Adrenal gland (tissue), 12 donors: Measurements from ENCODE around the gene ABCB7. TPM values are rescaled to one million over a fixed set of nuclear protein-coding genes. Genes with fewer than 3 reads are reported as not detected.
"Not testable (repeated sequence)": the region's sequence is repeated elsewhere in the genome, so short reads cannot be mapped to it uniquely, and the experiment has no call there.

Experiments used
- DNase-seq, 7 donors: peaks; one replicate each; pipeline ENCODE4 v3.0.0-alpha.2; 2019 to 2020
- H3K27ac ChIP-seq, 5 donors: fragments of 200-600 bp; sonication (generic) in 4 of 5; 1 replicate in 3 of 5; 2 replicates in 2 of 5; pipeline versions ENCODE4 v1.5.1 to v1.8.0; 2016 to 2020; ENCODE audit warnings: mild to moderate bottlenecking in 1 of 5
- H3K27me3 ChIP-seq: fragments of 200-600 bp; 2 replicates; pipeline ENCODE4 v1.8.0; 2021
- H3K36me3 ChIP-seq, 2 donors: fragments of 200-600 bp; replicated peaks in 1 of 2; 1 replicate in 1 of 2; 2 replicates in 1 of 2; pipeline versions ENCODE4 v1.5.1 to v1.8.0; 2018 to 2022
- H3K4me1 ChIP-seq, 2 donors: fragments of 200-600 bp; replicated peaks in 1 of 2; 1 replicate in 1 of 2; 2 replicates in 1 of 2; pipeline versions ENCODE4 v1.5.1 to v1.8.0; 2018 to 2021
- H3K4me3 ChIP-seq, 4 donors: fragments of 200-600 bp; sonication (generic) in 3 of 4; one replicate each; pipeline ENCODE4 v1.5.1; 2016 to 2018
- H3K9me3 ChIP-seq, 3 donors: fragments of 200-600 bp; sonication (generic) in 1 of 3; replicated peaks in 1 of 3; 1 replicate in 2 of 3; 2 replicates in 1 of 3; pipeline versions ENCODE4 v1.5.1 to v1.8.0; 2016 to 2021
- POLR2A ChIP-seq, 2 donors: fragments of 450-650 bp; IDR thresholded peaks; one replicate each; pipeline ENCODE4 v1.6.1; 2017; ENCODE audit warnings: antibody characterized with exemption in 2 of 2, mild to moderate bottlenecking in 2 of 2, moderate library complexity in 1 of 2
- WGBS, 4 donors: extraction: QIAGEN DNeasy Blood & Tissue Kit in 2 of 4; methylation state at CpG; one replicate each; pipeline versions ENCODE4 v1.1.5 to v1.1.7; 2013 to 2017; 5-methylcytosine and 5-hydroxymethylcytosine counted together
- intact Hi-C, 2 donors: fragments of 100-400 bp; cut with DNase I; formaldehyde crosslinking; loops; one replicate each; pipeline versions ENCODE4 v1.14.1 to v1.15.0; 2022 to 2023
- polyA plus RNA-seq, 3 donors: library from polyadenylated mRNA; stranded (reverse); fragments of 200-250 nt in 2 of 3; fragments of 350-450 nt in 1 of 3; fragmentation: Illumina TruSeq in 1 of 3; extraction: RNeasy Lipid Tissue Mini Kit (QIAGEN cat#74804) in 1 of 3; gene quantifications; one replicate each; pipeline ENCODE4 v1.2.3, GENCODE V29; 2013 to 2014
- total RNA-seq, 9 donors: library from RNA; depleted of rRNA in 4 of 9; stranded (reverse); fragments of >200 nt in 4 of 9; fragments of 120-200 nt in 1 of 9; fragmentation: NEBNext Ultra II Directional in 1 of 9; extraction: Animal tissue kit (Norgen Biotek cat#: 25700) in 1 of 9; gene quantifications; one replicate each; pipeline versions ENCODE4 v1.1.0 to v1.2.4, GENCODE V29; 2013 to 2023
- TF ChIP-seq, protein P1 (sequence below), 6 experiments: fragments of 450-650 bp in 4 of 6; fragments of 200-600 bp in 2 of 6; sonication (generic) in 1 of 6; IDR thresholded peaks; 1 replicate in 5 of 6; 2 replicates in 1 of 6; pipeline versions ENCODE4 v1.5.1 to v1.8.0; 2016 to 2021; ENCODE audit warnings: antibody characterized with exemption in 6 of 6, mild to moderate bottlenecking in 2 of 6, moderate library complexity in 1 of 6
- donor health status: healthy with polysubstance abuse.
- donor health status: Bipolar disorder and iron deficiency.
- donor health status: DM: yes; HTN: yes; CAD: no.
- donor health status: DM: no; HTN: no; CAD: no.
- donor health status: DM: no; HTN: no; CAD: no.
- donor health status: DM: yes; HTN: yes; CAD: no.

The ABCB7 gene
- total and polyA plus RNA-seq, 12 donors, result 7.2 to 75.3 (median 31.4) TPM

DNA sequence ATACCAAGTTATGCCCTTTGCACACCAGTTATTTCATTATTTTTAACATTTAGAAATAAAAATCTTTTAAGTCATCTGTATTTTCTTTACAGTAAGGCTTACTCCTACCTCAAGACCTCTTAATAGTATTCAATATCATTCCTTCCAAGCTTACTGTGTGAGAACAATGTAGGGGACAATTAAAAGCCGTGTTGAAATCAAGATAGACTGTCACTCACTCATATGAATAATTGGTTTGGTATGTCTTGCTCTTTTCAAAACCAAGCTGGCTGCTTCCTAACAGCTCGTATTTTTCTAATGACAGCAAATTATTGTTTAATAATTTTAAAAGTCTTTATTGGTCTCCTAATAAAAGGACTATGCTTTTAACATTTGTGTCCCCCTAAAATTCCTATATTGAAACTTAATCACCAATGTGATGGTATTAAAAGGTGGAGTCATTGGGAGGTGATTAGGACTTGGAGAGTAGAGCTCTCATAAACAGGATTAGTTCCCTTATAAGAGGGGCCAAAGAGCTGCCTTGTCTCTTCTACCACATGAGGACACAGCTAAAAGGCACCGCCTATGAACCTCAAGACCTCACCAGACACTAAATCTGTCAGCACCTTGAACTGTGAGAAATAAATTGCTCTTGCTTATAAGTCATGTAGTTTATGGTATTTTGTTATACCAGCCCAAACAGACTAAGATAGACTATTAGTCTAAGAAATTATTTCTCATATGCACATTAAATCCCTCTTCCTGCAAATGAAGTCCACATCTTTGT is 4.1 kb downstream of the ABCB7 start:
- Histone ChIP-seq H3K36me3 (no peaks in the 10 kb centered on the region), H3K27me3 (no peaks in the 10 kb centered on the region), H3K27ac (no peak overlapping the region), H3K4me1 (peaks cover 0 to 14% of the 10 kb centered on the region in 2 donors), H3K4me3 (no peak overlapping the region), H3K9me3 (no peaks in the 10 kb centered on the region)
- 63 to 86% (median 68%) methylated on average over 3 of the region's 3 CpGs for WGBS, 4 donors
- no peak for TF ChIP-seq POLR2A (IDR thresholded peaks at IDR 0.05)
- TF ChIP-seq, protein P1, sequence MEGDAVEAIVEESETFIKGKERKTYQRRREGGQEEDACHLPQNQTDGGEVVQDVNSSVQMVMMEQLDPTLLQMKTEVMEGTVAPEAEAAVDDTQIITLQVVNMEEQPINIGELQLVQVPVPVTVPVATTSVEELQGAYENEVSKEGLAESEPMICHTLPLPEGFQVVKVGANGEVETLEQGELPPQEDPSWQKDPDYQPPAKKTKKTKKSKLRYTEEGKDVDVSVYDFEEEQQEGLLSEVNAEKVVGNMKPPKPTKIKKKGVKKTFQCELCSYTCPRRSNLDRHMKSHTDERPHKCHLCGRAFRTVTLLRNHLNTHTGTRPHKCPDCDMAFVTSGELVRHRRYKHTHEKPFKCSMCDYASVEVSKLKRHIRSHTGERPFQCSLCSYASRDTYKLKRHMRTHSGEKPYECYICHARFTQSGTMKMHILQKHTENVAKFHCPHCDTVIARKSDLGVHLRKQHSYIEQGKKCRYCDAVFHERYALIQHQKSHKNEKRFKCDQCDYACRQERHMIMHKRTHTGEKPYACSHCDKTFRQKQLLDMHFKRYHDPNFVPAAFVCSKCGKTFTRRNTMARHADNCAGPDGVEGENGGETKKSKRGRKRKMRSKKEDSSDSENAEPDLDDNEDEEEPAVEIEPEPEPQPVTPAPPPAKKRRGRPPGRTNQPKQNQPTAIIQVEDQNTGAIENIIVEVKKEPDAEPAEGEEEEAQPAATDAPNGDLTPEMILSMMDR (IDR thresholded peaks at IDR 0.05), result no peak
- no peak for DNase-seq
- intact Hi-C loops, result no loop called here

DNA sequence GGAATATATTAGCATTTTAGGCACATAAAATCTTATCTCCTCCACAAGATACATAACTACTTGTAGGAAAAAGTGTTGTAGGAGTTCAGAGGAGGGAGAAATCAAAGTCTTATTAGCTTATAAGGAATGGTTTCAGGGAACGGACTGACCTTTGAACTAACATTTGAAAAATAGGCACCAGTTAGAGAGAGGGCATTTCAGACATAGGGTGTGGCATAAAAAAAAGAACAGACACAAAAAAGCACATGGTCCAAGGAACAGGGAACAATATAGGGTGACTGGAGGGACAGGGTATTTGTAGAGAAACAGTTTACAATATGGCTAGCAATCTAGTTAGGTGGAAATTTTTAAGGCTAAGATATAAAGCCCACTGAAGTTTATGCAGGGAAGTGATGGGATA is 6.4 kb downstream of the ABCB7 start:
- intact Hi-C loops, result no loop called here
- Histone ChIP-seq H3K27me3 (no peaks in the 10 kb centered on the region), H3K4me1 (peaks cover 0 to 8% of the 10 kb centered on the region in 2 donors), H3K9me3 (no peaks in the 10 kb centered on the region), H3K4me3 (no peak overlapping the region), H3K27ac (no peak overlapping the region), H3K36me3 (no peaks in the 10 kb centered on the region)
- no peak for TF ChIP-seq POLR2A (IDR thresholded peaks at IDR 0.05)
- TF ChIP-seq, protein P1 (IDR thresholded peaks at IDR 0.05), result no peak
- 68 to 90% (median 77%) methylated on average over 1 of the region's 1 CpG for WGBS, 4 donors
- no peak for DNase-seq

DNA sequence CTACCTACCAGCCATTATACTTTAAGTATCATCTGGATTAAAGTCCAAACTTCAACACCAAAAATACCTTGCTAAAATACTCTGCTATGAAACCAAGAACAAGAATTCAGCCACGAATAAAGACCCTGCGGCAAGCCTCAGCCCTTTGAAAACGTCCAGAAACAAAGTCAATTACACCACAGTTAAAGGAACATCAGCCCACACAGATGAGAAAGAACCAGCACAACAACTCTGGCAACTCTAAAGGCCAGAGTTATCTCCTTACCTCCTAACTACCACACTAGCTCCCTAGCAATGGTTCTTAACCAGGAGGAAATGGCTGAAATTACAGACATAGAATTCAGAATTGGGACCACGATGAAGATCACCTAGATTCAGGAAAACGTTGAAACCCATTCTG is 23.4 kb downstream of the ABCB7 start:
- WGBS, 4 donors, result 70 to 90% (median 80%) methylated on average over 5 of the region's 5 CpGs
- TF ChIP-seq POLR2A (IDR thresholded peaks at IDR 0.05), result no peak
- TF ChIP-seq, protein P1 (IDR thresholded peaks at IDR 0.05), result no peak
- no peaks in the 10 kb centered on the region for H3K4me1 ChIP-seq
- H3K27me3 ChIP-seq, result no peaks in the 10 kb centered on the region
- H3K36me3 ChIP-seq, result no peaks in the 10 kb centered on the region
- no peaks in the 10 kb centered on the region for H3K9me3 ChIP-seq
- no peak overlapping the region for H3K4me3 ChIP-seq
- no peak overlapping the region for H3K27ac ChIP-seq
- no peak for DNase-seq
- intact Hi-C loops, result no loop called here

DNA sequence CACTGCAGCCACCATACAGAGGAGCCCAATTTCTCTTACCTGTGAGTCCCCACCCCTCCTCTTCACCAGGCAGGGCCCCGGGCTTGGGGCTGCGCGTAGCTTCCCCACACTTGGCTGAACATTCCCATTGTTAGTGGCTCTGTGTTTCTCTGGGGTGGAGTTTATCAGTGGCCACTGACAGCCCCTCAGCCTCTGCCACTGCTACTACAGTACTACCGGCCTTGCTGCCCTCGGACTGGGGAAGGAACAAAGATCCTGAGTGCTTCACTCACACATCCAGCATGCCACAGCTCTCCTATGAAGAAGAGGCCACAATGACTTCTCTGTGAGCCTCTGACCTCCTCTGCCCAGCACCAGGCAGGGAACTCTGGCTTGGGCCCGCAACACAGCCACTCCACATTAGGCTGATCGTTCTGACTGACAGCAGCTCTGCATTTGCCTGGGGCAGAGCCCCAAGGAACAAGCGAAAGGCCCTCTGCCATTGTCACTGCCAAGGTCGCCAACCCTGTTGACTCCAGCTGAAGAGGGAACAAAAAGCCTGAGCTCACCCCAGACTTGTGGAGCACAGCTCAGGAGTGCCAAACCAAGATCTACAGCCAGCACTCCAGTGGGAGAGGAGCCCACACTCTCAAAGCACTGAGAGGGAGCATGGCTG is 24.0 kb downstream of the ABCB7 start:
- Histone ChIP-seq H3K27me3 (no peaks in the 10 kb centered on the region), H3K4me3 (no peak overlapping the region), H3K4me1 (no peaks in the 10 kb centered on the region), H3K9me3 (no peaks in the 10 kb centered on the region), H3K36me3 (no peaks in the 10 kb centered on the region), H3K27ac (no peak overlapping the region)
- DNase-seq, result peak in 2 of 7 donors; percentile 14 to 15
- intact Hi-C loops, result no loop called here
- 71 to 92% (median 80%) methylated on average over 1 to 9 of the region's 9 CpGs for WGBS, 4 donors
- TF ChIP-seq, protein P1 (IDR thresholded peaks at IDR 0.05), result no peak
- no peak for TF ChIP-seq POLR2A (IDR thresholded peaks at IDR 0.05)

DNA sequence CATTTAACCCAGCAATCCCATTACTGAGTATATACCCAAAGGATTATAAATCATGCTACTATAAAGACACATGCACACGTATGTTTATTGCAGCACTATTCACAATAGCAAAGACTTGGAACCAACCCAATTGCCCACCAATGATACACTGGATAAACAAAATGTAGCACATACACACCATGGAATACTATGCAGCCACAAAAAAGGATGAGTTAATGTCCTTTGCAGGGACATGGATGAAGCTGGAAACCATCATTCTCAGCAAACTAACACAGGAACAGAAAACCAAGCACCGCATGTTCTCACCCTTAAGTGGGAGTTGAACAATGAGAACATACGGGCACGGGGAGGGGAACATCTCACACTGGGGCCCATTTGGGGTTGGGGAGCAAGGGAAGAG is 27.0 kb downstream of the ABCB7 start:
- intact Hi-C loops, H3K4me3 ChIP-seq, H3K9me3 ChIP-seq, H3K4me1 ChIP-seq, H3K36me3 ChIP-seq, DNase-seq, H3K27ac ChIP-seq, H3K27me3 ChIP-seq: not testable (repeated sequence)
- 91 to 100% (median 96%) methylated on average over 4 of the region's 4 CpGs for WGBS, 4 donors
